ENCODE data around the gene HNRNPA0. TPM values are rescaled to one million over a fixed set of nuclear protein-coding genes. Genes with fewer than 3 reads are reported as not detected.

Gene HNRNPA0
- total and polyA plus RNA-seq, 9 of the 15 experiments (the other 6 are each of a cell fraction or from before 2014, with no cell fraction given) = 5.0 to 33.3 (median 10.7) TPM

DNA sequence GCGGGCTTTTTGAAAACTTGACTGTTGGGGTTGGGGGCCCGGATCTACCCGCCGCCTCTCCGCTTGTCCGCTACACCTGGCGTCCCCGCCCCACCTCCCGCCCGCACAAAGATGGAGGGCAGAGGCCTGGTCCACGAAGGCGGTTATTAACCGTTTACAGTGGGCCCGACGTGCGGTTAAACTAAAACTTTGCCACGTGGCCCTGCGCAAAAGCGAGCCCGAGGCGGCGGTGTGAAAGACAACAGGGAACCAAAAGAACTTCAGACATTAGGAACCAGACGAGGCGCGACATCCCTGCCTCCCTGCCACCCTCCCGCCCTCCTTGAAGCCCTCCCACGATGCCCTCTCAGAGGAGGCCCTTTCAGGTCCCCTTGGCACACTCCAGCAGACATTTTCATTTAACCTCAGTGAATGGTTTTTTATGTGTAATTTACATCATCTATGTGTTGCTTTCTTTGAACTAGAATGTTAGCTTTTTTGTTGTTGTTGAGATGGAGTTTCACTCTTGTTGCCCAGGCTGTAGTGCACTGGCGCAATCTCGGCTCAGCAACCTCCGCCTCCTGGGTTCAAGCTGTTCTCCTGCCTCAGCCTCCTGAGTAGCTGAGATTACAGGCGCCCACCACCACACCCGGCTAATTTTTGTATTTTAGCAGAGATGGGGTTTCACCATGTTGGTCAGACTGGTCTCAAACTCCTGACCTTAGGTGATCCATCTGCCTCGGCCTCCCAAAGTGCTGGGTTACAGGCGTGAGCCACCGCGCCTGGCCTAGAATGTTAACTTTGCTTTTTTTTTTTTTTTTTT lies 999 bp upstream of the HNRNPA0 start (continued):
- TF ChIP-seq, protein P1, sequence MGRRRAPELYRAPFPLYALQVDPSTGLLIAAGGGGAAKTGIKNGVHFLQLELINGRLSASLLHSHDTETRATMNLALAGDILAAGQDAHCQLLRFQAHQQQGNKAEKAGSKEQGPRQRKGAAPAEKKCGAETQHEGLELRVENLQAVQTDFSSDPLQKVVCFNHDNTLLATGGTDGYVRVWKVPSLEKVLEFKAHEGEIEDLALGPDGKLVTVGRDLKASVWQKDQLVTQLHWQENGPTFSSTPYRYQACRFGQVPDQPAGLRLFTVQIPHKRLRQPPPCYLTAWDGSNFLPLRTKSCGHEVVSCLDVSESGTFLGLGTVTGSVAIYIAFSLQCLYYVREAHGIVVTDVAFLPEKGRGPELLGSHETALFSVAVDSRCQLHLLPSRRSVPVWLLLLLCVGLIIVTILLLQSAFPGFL (CRISPR knock-in tag; IDR thresholded peaks at IDR 0.05) = no peak
- peak; percentile 96; the same call in 1 of the 2 replicates for TF ChIP-seq LCOR (CRISPR knock-in tag; IDR thresholded peaks at IDR 0.05)
- no peak for TF ChIP-seq FOXP1 (CRISPR knock-in tag; IDR thresholded peaks at IDR 0.05)
- TF ChIP-seq E2F8 (IDR thresholded peaks at IDR 0.05; ENCODE audit: low read depth, partially characterized antibody) = no peak
- TF ChIP-seq ZNF212 (CRISPR knock-in tag; IDR thresholded peaks at IDR 0.05) = no peak
- TF ChIP-seq CREB3L1 (IDR thresholded peaks at IDR 0.05; ENCODE audit: borderline replicate concordance, low read depth) = peak; percentile 3; the same call in 1 of the 2 replicates
- TF ChIP-seq CEBPZ (IDR thresholded peaks at IDR 0.05; ENCODE audit: borderline replicate concordance, low read depth, low read length) = no peak
- no peak for TF ChIP-seq ZFP36 (IDR thresholded peaks at IDR 0.05; ENCODE audit: low read depth, low read length, partially characterized antibody)
- TF ChIP-seq ZC3H11A (IDR thresholded peaks at IDR 0.05; ENCODE audit: low read depth, low read length) = no peak
- no peak for TF ChIP-seq SMARCC2 (IDR thresholded peaks at IDR 0.05; ENCODE audit: low read depth)
- TF ChIP-seq, protein P2, sequence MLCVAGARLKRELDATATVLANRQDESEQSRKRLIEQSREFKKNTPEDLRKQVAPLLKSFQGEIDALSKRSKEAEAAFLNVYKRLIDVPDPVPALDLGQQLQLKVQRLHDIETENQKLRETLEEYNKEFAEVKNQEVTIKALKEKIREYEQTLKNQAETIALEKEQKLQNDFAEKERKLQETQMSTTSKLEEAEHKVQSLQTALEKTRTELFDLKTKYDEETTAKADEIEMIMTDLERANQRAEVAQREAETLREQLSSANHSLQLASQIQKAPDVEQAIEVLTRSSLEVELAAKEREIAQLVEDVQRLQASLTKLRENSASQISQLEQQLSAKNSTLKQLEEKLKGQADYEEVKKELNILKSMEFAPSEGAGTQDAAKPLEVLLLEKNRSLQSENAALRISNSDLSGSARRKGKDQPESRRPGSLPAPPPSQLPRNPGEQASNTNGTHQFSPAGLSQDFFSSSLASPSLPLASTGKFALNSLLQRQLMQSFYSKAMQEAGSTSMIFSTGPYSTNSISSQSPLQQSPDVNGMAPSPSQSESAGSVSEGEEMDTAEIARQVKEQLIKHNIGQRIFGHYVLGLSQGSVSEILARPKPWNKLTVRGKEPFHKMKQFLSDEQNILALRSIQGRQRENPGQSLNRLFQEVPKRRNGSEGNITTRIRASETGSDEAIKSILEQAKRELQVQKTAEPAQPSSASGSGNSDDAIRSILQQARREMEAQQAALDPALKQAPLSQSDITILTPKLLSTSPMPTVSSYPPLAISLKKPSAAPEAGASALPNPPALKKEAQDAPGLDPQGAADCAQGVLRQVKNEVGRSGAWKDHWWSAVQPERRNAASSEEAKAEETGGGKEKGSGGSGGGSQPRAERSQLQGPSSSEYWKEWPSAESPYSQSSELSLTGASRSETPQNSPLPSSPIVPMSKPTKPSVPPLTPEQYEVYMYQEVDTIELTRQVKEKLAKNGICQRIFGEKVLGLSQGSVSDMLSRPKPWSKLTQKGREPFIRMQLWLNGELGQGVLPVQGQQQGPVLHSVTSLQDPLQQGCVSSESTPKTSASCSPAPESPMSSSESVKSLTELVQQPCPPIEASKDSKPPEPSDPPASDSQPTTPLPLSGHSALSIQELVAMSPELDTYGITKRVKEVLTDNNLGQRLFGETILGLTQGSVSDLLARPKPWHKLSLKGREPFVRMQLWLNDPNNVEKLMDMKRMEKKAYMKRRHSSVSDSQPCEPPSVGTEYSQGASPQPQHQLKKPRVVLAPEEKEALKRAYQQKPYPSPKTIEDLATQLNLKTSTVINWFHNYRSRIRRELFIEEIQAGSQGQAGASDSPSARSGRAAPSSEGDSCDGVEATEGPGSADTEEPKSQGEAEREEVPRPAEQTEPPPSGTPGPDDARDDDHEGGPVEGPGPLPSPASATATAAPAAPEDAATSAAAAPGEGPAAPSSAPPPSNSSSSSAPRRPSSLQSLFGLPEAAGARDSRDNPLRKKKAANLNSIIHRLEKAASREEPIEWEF (CRISPR knock-in tag; IDR thresholded peaks at IDR 0.05) = no peak

All from K562 (cell line).